ENCODE measurements around the gene SCUBE3.

SCUBE3 gene

DNA sequence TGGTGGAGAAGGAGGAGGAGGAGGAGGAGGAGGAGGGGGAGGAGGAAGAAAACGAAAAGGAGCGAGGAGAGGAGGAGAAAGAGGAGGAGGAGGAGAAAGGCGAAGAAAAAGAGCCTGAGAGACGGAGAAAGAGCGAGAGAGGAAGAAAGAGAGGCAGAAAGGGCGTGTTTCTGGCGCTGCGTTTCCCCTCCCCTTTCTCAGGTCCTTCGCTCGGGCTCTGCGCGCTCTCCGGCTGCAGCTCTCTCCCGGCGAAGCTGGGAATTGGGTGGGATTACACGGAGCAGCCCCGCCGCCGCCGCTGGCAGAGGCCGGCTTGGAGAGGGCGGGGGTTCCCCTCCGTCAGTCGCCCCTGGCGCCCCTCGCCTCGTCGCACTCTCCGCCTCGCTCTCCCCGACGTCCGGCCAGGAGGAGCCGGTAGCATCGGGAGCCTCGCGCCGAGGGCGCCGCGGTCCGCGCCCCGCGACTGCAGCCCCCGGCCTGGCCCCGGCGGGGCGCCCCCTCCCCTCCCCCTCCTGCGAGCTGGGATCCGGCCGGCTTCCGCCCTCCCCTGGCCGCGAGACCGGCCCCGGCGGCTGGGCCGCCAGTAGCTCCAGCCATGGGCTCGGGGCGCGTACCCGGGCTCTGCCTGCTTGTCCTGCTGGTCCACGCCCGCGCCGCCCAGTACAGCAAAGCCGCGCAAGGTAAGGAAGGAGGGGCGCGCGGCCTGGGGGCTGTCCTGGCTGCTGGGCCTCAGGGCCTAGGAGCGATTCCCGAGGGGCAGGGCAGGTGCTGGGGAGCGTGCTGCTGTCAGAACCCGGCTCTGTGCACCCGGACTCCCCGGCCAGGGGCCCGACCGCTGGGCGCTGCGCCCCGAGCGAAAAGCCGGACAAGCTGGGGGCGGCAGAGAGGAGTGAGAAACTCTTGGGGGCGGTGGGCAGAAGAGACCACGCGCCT is at the start of gene SCUBE3:
Gene SCUBE3, plus strand, starts transcription at position 133 of the 933 bp plus-strand sequence. Its CDS starts 463 bp downstream, at position 596.
- peak within 1 kb of the TSS; percentile 67 for H3K27ac Mint-ChIP-seq
- ATAC-seq: peak; percentile 53
- H3K4me1 Mint-ChIP-seq: peaks cover 12% of the 10 kb centered on the region
- H3K36me3 Mint-ChIP-seq: no peaks in the 10 kb centered on the region
- no peaks in the 10 kb centered on the region for H3K9me3 Mint-ChIP-seq
- peak within 1 kb of the TSS; percentile 67 for H3K4me3 Mint-ChIP-seq
- DNase-seq (ENCODE audit: low spot score in 2 of 2): no peak

GRCh38 chr6:35164277-35164676 is 49.5 kb upstream of the SCUBE3 start:
- Mint-ChIP-seq H3K4me1 (peaks cover 8% of the 10 kb centered on the region), H3K36me3 (peaks cover 3% of the 10 kb centered on the region), H3K9me3 (peaks cover under 1% of the 10 kb centered on the region), H3K4me3 (no peak overlapping the region), H3K27ac (no peak overlapping the region)
- no peak for ATAC-seq
- no peak for DNase-seq (ENCODE audit: low spot score in 2 of 2)

DNA sequence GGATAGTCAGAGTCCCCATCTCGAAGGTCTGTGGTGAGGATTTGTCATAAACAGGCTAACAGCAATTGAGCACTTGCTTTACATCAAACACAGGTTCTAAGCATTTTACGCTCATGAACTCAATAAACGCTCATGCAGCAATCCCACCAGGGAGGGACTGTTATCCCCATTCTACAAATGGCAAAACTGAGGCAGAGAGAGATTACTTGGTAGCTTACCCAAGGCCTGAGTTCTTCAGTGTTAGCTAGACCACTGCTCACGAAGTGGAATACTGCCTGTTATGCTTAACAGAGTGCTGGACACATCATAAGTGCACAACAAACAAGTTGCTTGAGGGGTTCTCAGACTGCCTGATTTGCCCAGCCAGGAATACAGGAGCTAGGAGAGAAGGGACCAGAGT is 48.9 kb upstream of the SCUBE3 start:
- Mint-ChIP-seq H3K9me3 (peaks cover 5% of the 10 kb centered on the region), H3K27ac (peak overlapping the region; percentile 32), H3K36me3 (peaks cover 9% of the 10 kb centered on the region), H3K4me3 (no peak overlapping the region), H3K4me1 (peaks cover 14% of the 10 kb centered on the region)
- DNase-seq (ENCODE audit: low spot score in 2 of 2): no peak
- ATAC-seq: no peak

DNA sequence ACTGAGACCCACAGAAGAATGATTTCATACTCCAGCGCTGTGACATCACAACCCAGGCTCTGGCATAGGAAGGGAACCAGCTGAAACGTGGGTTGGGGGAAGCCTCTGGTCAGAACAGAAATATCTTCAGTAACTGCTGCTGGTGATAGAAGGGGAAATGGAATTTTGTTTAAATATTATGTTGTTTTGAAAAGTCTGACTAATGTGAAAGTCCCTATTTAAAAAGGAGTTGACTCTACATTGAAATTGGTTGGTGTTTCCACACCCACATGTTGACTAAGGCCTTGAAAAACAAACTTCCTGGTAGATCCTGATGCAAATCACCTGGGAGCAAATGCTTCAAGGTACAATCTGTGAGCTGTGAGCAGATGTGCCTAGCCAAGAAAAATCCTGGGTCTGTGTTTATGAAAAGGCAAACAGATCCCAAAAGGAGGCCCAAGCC is 48.1 kb upstream of the SCUBE3 start:
- no peak for DNase-seq (ENCODE audit: low spot score in 2 of 2)
- peaks cover 12% of the 10 kb centered on the region for H3K36me3 Mint-ChIP-seq

GRCh38 chr6:35166116-35166515 is 47.6 kb upstream of the SCUBE3 start:
- no peak for ATAC-seq
- Mint-ChIP-seq H3K27ac (no peak overlapping the region), H3K4me3 (no peak overlapping the region), H3K9me3 (peaks cover 5% of the 10 kb centered on the region), H3K4me1 (peaks cover 22% of the 10 kb centered on the region), H3K36me3 (peaks cover 12% of the 10 kb centered on the region)
- DNase-seq (ENCODE audit: low spot score in 2 of 2): no peak

More for the DNA sequence above, 48.1 kb upstream of the SCUBE3 start:
- Mint-ChIP-seq H3K4me1 (peaks cover 20% of the 10 kb centered on the region), H3K4me3 (no peak overlapping the region), H3K27ac (no peak overlapping the region), H3K9me3 (peaks cover 5% of the 10 kb centered on the region)
- no peak for ATAC-seq

DNA sequence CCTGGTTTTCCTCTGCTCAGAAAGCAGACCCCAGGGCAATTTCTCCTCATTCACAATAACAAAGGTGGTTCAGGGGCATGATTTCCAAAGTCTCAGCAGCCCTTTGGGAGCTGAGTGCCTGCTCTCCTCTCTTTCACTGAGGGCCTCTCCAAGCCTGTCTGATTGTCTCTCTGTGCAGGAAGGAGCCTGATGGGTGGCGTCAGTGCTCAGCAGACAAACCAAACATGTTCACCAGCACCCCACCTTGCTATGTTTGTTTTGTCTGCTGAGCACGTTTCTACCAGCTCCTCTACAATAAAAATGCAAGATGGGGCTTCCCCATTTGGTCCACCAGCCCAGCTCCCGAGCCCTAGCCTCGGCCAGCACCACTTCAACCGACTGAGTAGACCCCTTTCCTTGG is 47.2 kb upstream of the SCUBE3 start:
- Mint-ChIP-seq H3K4me3 (no peak overlapping the region), H3K27ac (no peak overlapping the region), H3K4me1 (peaks cover 22% of the 10 kb centered on the region), H3K9me3 (peaks cover 5% of the 10 kb centered on the region), H3K36me3 (peaks cover 12% of the 10 kb centered on the region)
- no peak for ATAC-seq
- no peak for DNase-seq (ENCODE audit: low spot score in 2 of 2)

DNA sequence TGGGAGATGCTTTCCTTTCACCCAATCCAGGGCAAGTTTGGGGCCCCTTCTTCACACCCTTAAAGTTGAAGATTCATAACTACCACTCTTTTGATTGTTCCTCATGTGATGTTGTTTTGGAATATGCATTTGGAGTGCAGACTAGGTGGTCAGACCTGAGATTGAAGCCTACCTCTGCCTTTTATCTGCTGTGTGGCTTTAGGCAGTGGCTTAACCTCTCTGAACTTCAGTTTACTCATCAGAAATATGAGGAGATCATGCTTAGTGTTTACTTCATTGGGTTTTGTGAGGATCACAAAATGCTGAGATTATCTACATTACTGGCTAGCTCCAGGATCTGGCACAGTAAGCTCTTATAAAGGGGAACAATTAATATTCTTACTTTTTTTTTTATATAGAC is 46.3 kb upstream of the SCUBE3 start:
- peaks cover 22% of the 10 kb centered on the region for H3K4me1 Mint-ChIP-seq
- H3K36me3 Mint-ChIP-seq: peaks cover 12% of the 10 kb centered on the region
- DNase-seq (ENCODE audit: low spot score in 2 of 2): no peak

DNA sequence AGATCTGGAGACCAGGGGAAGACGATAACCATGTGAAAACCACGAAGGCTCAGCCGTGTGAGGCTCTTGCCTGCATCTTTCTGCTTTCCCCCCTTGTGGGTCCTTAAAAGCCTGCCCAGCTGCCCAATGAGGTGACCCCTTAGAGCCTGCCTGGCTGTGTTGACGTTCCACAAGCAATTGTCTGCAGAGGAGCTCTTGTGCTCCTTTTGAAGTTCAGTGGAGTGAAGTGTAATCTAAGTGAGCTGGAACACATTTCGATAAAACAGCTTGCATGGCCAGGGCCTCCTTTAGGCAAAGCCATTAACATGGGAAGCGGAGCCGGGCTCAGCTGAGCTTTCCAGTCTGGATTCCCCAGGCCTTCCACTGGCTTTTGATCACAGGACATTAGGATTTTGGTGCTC is 45.3 kb upstream of the SCUBE3 start:
- DNase-seq (ENCODE audit: low spot score in 2 of 2) (no peak), ATAC-seq (no peak)
- peaks cover 26% of the 10 kb centered on the region for H3K4me1 Mint-ChIP-seq
- peaks cover 12% of the 10 kb centered on the region for H3K36me3 Mint-ChIP-seq
- no peak overlapping the region for H3K27ac Mint-ChIP-seq
- no peak overlapping the region for H3K4me3 Mint-ChIP-seq
- H3K9me3 Mint-ChIP-seq: peaks cover 5% of the 10 kb centered on the region

More for the DNA sequence above, 46.3 kb upstream of the SCUBE3 start:
- no peak for ATAC-seq
- H3K27ac Mint-ChIP-seq: no peak overlapping the region
- H3K9me3 Mint-ChIP-seq: peaks cover 5% of the 10 kb centered on the region
- H3K4me3 Mint-ChIP-seq: no peak overlapping the region

- DNase-seq (ENCODE audit: low spot score in 2 of 2) (no peak), ATAC-seq (no peak)
- Mint-ChIP-seq H3K4me3 (no peak overlapping the region), H3K27ac (peak overlapping the region; percentile 86), H3K4me1 (peaks cover 34% of the 10 kb centered on the region), H3K9me3 (peaks cover 5% of the 10 kb centered on the region), H3K36me3 (peaks cover 12% of the 10 kb centered on the region)
Observed at GRCh38 chr6:35170166-35170565, 43.6 kb upstream of the SCUBE3 start.

DNA sequence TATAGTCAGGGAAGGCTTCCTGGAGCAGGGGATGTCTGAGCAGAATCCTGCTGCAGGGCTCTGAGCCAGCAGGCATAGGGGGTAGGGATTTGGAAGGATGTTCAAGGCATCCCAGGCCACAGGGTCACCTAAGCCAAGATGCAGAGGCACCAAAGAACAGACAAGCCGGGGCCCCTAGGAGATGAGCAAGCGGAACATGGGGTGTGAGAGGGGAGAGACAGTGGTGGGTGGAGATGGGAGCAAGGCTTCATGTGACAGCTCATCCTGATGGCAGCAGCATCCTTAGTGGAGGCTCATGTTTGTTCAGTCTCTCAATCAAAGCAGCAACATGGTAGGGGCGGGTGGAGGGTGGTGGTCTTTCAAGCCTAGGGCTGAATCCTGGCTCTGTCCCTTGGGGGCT is 42.9 kb upstream of the SCUBE3 start:
- Mint-ChIP-seq H3K36me3 (peaks cover 12% of the 10 kb centered on the region), H3K4me1 (peaks cover 28% of the 10 kb centered on the region), H3K27ac (no peak overlapping the region), H3K4me3 (no peak overlapping the region), H3K9me3 (peaks cover 5% of the 10 kb centered on the region)
- no peak for ATAC-seq
- no peak for DNase-seq (ENCODE audit: low spot score in 2 of 2)

GRCh38 chr6:35173044-35173426 is 40.7 kb upstream of the SCUBE3 start:
- peaks cover 28% of the 10 kb centered on the region for H3K4me1 Mint-ChIP-seq
- H3K27ac Mint-ChIP-seq: peak overlapping the region; percentile 66
- H3K9me3 Mint-ChIP-seq: peaks cover 5% of the 10 kb centered on the region
- ATAC-seq (no peak), DNase-seq (ENCODE audit: low spot score in 2 of 2) (no peak)
- H3K4me3 Mint-ChIP-seq: no peak overlapping the region
- peaks cover 12% of the 10 kb centered on the region for H3K36me3 Mint-ChIP-seq

- Mint-ChIP-seq H3K4me1 (peaks cover 28% of the 10 kb centered on the region), H3K9me3 (peaks cover 5% of the 10 kb centered on the region), H3K36me3 (peaks cover 12% of the 10 kb centered on the region), H3K27ac (peak overlapping the region; percentile 66), H3K4me3 (no peak overlapping the region)
- peak; percentile 58 for ATAC-seq
- DNase-seq (ENCODE audit: low spot score in 2 of 2): no peak
Observed at GRCh38 chr6:35173427-35174087, 40.2 kb upstream of the SCUBE3 start.

GRCh38 chr6:35174088-35174434 is 39.7 kb upstream of the SCUBE3 start:
- Mint-ChIP-seq H3K4me1 (peaks cover 28% of the 10 kb centered on the region), H3K9me3 (peaks cover 5% of the 10 kb centered on the region), H3K27ac (peak overlapping the region; percentile 66), H3K4me3 (no peak overlapping the region), H3K36me3 (peaks cover 11% of the 10 kb centered on the region)
- DNase-seq (ENCODE audit: low spot score in 2 of 2): no peak
- ATAC-seq: peak; percentile 28

DNA sequence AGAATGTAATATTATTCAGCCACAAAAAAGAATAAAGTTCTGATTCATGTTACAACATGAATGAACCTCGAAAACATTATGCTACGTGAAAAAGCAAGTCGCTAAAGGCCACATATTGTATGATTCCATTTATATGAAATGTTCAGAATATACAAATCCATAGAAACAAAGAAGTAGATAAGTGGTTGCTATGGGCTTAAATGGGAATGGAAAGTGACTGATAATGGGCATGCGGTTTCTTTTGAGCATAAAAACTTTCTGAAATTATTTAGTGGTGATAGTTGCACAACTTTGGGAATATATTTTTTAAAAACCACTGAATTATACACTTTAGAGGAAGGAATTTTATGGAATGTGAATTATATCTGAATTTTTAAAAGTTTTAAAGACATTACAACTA is 39.3 kb upstream of the SCUBE3 start:
- Mint-ChIP-seq H3K4me3 (no peak overlapping the region), H3K4me1 (peaks cover 23% of the 10 kb centered on the region), H3K9me3 (peaks cover 3% of the 10 kb centered on the region), H3K36me3 (peaks cover 7% of the 10 kb centered on the region), H3K27ac (no peak overlapping the region)
- DNase-seq (ENCODE audit: low spot score in 2 of 2) (no peak), ATAC-seq (no peak)

DNA sequence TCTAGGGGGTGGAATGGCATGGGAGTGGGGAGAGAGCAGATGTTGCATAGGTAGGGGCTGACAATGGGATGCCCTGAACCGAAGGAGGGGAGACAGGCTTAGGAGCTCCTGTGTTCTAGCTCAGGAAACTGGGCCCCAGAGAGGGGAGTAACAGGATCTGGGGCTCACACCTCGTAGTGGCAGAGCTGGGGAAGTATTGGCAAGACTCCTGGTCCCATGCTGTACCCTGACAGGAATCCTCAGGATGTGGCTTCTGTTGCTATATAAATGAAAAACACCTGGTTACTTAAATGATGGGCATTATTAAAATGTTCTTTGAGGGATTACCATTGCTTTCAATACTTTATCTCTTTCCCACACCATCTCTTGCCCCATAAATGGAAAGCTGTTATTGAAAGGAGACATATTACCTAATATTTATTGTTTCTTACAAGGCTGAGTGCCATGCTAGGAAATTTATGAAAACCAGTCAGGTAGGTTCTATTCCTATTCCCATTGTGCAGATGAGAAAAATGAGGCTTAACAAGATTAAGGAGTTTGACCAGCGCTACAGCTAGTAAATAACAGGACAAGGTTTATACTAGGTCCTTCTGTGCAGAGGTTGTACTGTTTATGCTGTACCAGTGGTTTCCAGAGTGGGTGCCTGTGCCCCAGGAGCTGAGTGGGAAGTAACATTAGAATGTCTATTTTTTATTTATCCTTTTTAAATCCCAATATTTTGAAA is 37.3 kb upstream of the SCUBE3 start:
- no peaks in the 10 kb centered on the region for H3K9me3 Mint-ChIP-seq
- H3K27ac Mint-ChIP-seq: no peak overlapping the region
- ATAC-seq (no peak), DNase-seq (ENCODE audit: low spot score in 2 of 2) (no peak)
- peaks cover 11% of the 10 kb centered on the region for H3K4me1 Mint-ChIP-seq
- no peaks in the 10 kb centered on the region for H3K36me3 Mint-ChIP-seq
- H3K4me3 Mint-ChIP-seq: no peak overlapping the region
